ENCODE data around the gene FYB1. TPM values are rescaled to one million over a fixed set of nuclear protein-coding genes. Genes with fewer than 3 reads are reported as not detected.

The FYB1 gene
- total and polyA plus RNA-seq, 2 experiments from 2014 or later, result 1.1 to 2.4 TPM

- 78% methylated on average over 4 of the region's 4 CpGs for WGBS (ENCODE audit: low lambda C conversion rate, missing lambda C conversion rate)
- no peak overlapping the region for H3K4me2 ChIP-seq
- H3K36me3 ChIP-seq (replicated peaks; ENCODE audit: insufficient read depth, low read depth), result no peaks in the 10 kb centered on the region
- H2AFZ ChIP-seq, result no peak overlapping the region
- no peaks in the 10 kb centered on the region for H3K9me2 ChIP-seq (replicated peaks; ENCODE audit: insufficient read depth)
- no peak for TF ChIP-seq EZH2phosphoT487 (IDR thresholded peaks at IDR 0.05; ENCODE audit: low read depth, severe bottlenecking, unreplicated experiment)
- TF ChIP-seq CTCF (IDR thresholded peaks at IDR 0.05; ENCODE audit: poor library complexity), result no peak
- no peak for TF ChIP-seq EZH2 (IDR thresholded peaks at IDR 0.05; ENCODE audit: borderline replicate concordance)
- no peaks in the 10 kb centered on the region for H3K27me3 ChIP-seq
- no peaks in the 10 kb centered on the region for H3K79me2 ChIP-seq
- DNase-seq (ENCODE audit: low spot score), result no peak
- no peaks in the 10 kb centered on the region for H3K4me1 ChIP-seq (ENCODE audit: insufficient read depth)
- H3K9me3 ChIP-seq (ENCODE audit: low read depth), result no peaks in the 10 kb centered on the region
- no peak overlapping the region for H3K4me3 ChIP-seq
- H4K20me1 ChIP-seq (ENCODE audit: insufficient read depth, poor library complexity, severe bottlenecking), result no peaks in the 10 kb centered on the region
- H3K27ac ChIP-seq, result no peak overlapping the region
These were observed 37.3 kb upstream of the FYB1 start for GRCh38 chr5:39256477-39257235.

GRCh38 chr5:39255406-39255805, 36.0 kb upstream of the FYB1 start:
- Histone ChIP-seq H3K36me3 (replicated peaks; ENCODE audit: insufficient read depth, low read depth) (no peaks in the 10 kb centered on the region), H2AFZ (no peak overlapping the region), H3K27me3 (no peaks in the 10 kb centered on the region), H3K4me3 (no peak overlapping the region), H3K27ac (no peak overlapping the region), H3K79me2 (no peaks in the 10 kb centered on the region), H3K9me2 (replicated peaks; ENCODE audit: insufficient read depth) (no peaks in the 10 kb centered on the region), H3K4me2 (no peak overlapping the region), H3K4me1 (ENCODE audit: insufficient read depth) (no peaks in the 10 kb centered on the region), H4K20me1 (ENCODE audit: insufficient read depth, poor library complexity, severe bottlenecking) (no peaks in the 10 kb centered on the region), H3K9me3 (ENCODE audit: low read depth) (no peaks in the 10 kb centered on the region)
- WGBS (ENCODE audit: low lambda C conversion rate, missing lambda C conversion rate), result 95% methylated on average over 2 of the region's 2 CpGs
- TF ChIP-seq CTCF (IDR thresholded peaks at IDR 0.05; ENCODE audit: poor library complexity) (no peak), EZH2phosphoT487 (IDR thresholded peaks at IDR 0.05; ENCODE audit: low read depth, severe bottlenecking, unreplicated experiment) (no peak), EZH2 (IDR thresholded peaks at IDR 0.05; ENCODE audit: borderline replicate concordance) (no peak)
- no peak for DNase-seq (ENCODE audit: low spot score)

GRCh38 chr5:39254671-39255070, 35.3 kb upstream of the FYB1 start:
- no peaks in the 10 kb centered on the region for H3K4me1 ChIP-seq (ENCODE audit: insufficient read depth)
- H3K4me2 ChIP-seq, result no peak overlapping the region
- no peaks in the 10 kb centered on the region for H3K36me3 ChIP-seq (replicated peaks; ENCODE audit: insufficient read depth, low read depth)
- H3K27me3 ChIP-seq, result no peaks in the 10 kb centered on the region
- H3K9me2 ChIP-seq (replicated peaks; ENCODE audit: insufficient read depth), result no peaks in the 10 kb centered on the region
- TF ChIP-seq EZH2phosphoT487 (IDR thresholded peaks at IDR 0.05; ENCODE audit: low read depth, severe bottlenecking, unreplicated experiment), result no peak
- no peak for TF ChIP-seq EZH2 (IDR thresholded peaks at IDR 0.05; ENCODE audit: borderline replicate concordance)
- TF ChIP-seq CTCF (IDR thresholded peaks at IDR 0.05; ENCODE audit: poor library complexity), result no peak
- DNase-seq (ENCODE audit: low spot score), result no peak
- no peak overlapping the region for H2AFZ ChIP-seq
- H3K79me2 ChIP-seq, result no peaks in the 10 kb centered on the region
- no peaks in the 10 kb centered on the region for H3K9me3 ChIP-seq (ENCODE audit: low read depth)
- H4K20me1 ChIP-seq (ENCODE audit: insufficient read depth, poor library complexity, severe bottlenecking), result no peaks in the 10 kb centered on the region
- no peak overlapping the region for H3K27ac ChIP-seq
- no peak overlapping the region for H3K4me3 ChIP-seq
